WTC11 (cell line): ENCODE data around the gene DCT. TPM values are rescaled to one million over a fixed set of nuclear protein-coding genes. Genes with fewer than 3 reads are reported as not detected.

Experiments
- total RNA-seq: library from RNA; stranded (reverse); gene quantifications from 3 replicates; pipeline ENCODE4 v1.2.3, GENCODE V29; 2021

The DCT gene
- total RNA-seq, 1 experiment from 2014 or later: not detected

Other genes with a start within 250 kb of the DCT start
- 12.5 to 15.8 TPM (median 15.2 TPM) in 3 replicates for gene TGDS, start 116.5 kb upstream of the DCT start, total RNA-seq
- gene GPR180, start 122.2 kb upstream of the DCT start, total RNA-seq: 4.5 to 5.0 TPM (median 5.0 TPM) in 3 replicates
- gene SOX21, start 232.9 kb upstream of the DCT start, total RNA-seq: 6.4 to 11.4 TPM (median 6.4 TPM) in 3 replicates